Measurements from ENCODE around the gene RBFOX1.

Gene RBFOX1

GRCh38 chr16:7420843-7421242, 88.2 kb downstream of the RBFOX1 start:
- DNase-seq: no peak

DNA sequence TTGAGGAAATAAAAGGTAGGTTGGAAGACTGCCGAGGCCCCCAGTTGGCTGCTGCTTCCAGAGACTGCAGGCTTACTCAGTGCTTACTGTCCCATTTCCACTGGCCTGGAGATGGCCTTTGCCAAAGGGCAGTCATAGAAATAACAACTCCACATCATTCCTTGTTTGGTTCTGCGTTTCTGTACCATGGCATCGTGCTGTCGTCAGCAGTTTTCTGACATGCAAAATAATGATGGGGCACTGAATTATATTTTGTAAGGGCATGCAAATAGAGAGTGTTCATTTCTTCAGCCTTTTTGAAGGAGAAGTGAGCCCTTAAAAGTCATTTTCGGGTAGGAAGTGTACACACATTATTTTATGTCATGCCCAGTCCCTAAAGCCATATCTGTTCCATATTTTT, 88.9 kb downstream of the RBFOX1 start:
- no peak for DNase-seq

DNA sequence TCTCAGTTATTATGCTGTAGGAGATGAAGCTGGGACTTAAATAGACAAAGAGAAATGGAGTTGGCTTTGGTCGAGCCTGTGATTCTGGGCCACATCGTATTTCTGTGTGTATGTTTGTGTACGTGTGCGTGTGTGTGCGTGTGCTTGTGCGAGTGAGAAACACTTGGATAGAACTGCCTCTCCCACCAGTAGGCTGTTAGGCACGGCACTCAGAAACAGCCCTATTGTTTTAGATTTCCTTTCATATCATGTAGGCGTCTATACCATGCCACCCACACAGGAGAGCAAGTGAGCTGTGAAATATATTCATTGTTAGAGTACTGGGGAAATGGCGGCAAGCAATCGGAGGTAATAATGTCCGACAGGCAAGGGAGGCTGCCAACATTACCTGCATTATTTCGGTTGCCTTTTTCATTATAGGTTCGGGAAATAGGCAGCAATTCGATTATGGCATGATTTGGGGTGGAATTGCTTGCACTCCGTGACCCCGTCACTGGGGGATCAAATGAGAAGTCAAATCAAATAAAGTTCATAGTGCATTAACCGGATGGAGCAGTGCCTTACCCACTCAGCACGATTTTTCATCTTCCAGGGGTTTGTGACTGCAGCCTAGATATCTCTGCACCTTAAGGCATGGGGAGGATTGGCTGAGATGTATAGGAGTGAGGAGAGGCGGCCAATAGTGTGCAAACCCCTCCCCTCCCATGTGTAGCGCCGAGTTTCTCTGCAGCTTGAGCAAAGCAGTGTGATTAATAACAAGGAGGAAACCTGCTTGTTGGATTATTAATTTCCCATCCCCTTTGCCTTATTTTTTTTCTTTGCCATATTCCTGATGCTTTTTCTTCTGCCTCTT, 89.6 kb downstream of the RBFOX1 start:
- no peak for DNase-seq

GRCh38 chr16:7423434-7424044, 90.9 kb downstream of the RBFOX1 start:
- no peak for DNase-seq

- no peak for DNase-seq
These were observed 93.5 kb downstream of the RBFOX1 start for GRCh38 chr16:7426161-7426560.

- no peak for DNase-seq
These were observed 99.1 kb downstream of the RBFOX1 start for GRCh38 chr16:7431723-7432122.

DNA sequence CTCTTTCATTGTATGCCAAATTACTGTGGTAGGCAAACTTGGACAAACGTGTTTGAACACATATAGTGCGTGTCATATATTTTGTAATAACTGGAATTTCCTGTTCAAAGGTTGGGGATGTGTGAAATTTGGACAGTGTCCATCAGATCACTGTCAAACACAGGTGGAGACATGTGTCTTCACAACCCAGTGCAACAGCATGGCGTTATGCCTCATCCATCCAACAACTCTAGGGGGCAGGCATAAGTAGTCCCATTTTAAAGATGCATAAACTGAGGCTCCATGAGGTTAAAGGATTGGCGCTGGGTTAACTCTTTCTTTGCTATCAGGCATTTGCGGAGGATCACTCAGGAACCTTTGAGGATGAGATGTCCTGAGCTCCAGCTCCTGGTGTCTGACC, 103.7 kb downstream of the RBFOX1 start:
- no peak for DNase-seq

DNA sequence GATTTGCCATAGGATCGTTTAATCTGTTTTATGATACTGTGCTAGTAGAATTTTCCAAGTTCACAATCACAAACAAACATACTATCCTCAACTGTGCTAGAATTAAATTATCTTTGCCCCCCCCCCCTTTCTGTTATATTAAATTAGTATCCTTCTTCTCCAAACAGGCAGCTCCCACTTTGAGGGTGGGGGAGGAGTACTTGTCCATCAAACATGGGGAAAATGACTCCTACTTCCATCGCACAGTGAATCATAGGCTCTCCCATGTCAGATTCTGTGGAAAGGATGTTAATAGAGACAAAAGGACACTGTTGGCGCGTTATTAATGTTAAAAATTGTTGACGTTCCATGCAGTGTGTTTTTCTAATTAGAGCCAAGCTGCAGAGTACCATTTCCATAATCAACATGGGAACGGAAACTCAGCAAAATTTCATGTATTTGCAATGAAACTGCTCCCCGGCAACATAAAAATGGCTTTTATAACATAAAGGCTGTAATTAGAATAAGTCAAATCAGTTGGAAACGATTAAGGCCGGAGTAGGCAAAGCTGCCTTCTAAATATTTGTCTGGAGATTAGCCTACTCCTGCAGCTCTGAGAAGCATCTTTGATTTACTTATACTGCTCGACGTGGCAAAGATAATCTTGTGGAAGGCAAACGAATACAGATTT, 104.6 kb downstream of the RBFOX1 start:
- no peak for DNase-seq

DNA sequence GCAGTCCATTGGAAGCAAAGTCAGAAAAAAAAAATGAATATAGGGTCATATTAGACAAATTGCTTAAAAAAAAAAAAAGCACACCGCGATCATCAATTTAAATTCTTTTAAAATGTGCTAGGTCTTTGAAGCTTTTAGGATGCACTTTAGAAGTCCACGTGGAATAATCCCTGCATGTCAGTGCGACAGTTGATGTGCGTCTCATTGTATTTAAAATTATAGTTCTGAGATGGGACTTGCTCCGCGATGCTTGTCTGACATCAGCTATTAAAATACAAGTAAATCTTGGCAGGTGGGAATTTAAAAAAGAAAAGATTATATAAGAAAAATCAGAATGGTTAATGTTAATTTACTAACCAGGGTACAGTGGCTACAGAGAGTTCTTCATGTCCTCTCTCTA, 105.2 kb downstream of the RBFOX1 start:
- no peak for DNase-seq

- no peak for DNase-seq
These were observed 106.0 kb downstream of the RBFOX1 start for GRCh38 chr16:7438601-7439000.

GRCh38 chr16:7439518-7439917, 106.9 kb downstream of the RBFOX1 start:
- DNase-seq: no peak

DNA sequence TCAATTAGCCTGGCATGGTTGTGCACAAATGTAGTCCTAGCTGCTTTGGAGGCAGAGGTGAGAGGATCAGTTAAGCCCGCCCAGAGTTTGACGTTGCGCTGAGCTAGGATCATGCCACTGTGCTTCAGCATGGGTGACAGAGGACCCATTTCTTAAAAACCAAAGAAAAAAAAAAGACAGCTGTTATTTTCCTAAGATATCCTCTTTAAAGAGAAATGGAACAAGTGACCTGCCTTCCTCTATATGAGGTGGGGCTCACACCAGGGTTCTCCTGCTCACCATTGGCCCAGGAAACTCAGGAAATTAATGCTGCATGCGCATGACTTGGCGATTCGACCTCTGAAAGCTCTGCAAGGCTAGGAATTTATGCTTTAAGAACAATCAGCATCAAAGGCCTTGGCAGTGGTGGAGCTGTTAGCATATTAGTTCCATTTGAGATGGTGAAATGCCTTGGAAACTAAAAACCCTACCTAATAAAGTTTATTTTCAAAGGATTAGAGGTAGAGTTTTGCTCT, 108.3 kb downstream of the RBFOX1 start:
- DNase-seq: no peak

- DNase-seq: no peak
These were observed 109.4 kb downstream of the RBFOX1 start for GRCh38 chr16:7442050-7442449.

DNA sequence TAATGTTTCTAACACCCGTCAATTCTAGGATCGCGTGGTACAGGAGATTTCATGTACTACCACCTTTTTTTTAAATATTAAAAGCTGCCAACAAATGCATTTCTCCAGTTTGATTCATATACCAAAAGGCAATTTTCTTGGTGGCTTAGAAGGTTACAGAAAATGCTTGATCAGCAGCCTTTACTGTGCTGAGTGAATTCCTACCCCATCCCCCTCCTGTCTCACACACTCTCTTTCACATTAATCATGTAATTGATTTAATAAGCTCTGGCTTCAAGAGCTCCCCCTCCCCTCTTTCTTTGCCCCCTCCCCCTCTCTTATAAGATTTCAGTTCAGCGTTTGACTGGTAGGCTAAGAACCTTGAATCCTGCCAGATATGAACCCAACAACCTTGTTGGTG, 110.5 kb downstream of the RBFOX1 start:
- no peak for DNase-seq

DNA sequence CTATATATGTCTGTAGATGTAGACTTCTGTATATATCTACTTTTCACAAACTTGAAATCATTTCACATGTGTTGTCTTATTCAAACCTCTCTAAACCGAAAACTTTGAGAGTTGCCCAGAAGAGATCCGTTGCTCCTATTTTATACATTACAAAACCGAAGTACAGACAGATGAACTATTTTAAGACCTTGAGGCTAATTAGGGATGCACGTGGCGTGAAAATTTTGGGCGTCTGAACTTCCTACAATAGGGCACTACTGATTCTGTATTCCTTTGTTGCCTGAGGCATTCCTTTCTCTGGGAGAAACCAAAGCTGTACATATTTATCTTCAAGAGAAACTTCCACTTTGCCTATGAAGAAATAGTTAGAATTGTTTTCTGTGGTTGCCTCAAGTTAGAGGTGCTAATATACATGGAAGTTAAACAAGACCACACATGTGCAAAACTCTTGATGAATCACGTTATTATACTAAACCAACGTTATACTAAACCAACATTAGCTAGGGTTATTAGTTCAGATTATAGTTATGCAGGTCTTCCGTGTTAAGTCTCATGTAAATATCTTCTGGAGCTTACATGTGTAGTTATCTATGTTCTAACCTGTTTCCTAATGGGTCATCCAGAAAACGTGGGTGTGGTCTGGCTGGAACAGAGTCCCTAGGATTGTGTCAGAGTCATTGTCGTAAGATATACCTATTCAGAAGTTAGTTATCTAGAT, 111.2 kb downstream of the RBFOX1 start:
- DNase-seq: no peak

DNA sequence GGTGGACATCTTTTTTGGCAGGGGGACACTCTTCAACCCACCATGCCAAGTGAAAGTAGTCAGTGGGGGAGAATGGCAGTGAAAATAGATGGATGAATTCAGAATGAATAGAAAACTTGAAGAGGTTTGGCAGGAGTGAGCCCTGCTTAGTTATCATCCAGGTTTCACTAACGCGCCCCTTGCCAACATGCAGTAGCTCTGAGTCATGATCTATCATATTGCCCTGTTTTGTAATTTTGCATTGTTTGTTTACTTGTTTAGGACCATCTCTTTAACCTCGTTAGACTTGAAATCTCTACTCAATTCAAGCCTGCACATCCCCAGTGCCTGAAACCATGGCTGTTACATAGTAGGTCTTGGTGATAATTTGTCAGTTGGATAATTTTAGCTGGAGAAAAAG, 116.7 kb downstream of the RBFOX1 start:
- DNase-seq: no peak

DNA sequence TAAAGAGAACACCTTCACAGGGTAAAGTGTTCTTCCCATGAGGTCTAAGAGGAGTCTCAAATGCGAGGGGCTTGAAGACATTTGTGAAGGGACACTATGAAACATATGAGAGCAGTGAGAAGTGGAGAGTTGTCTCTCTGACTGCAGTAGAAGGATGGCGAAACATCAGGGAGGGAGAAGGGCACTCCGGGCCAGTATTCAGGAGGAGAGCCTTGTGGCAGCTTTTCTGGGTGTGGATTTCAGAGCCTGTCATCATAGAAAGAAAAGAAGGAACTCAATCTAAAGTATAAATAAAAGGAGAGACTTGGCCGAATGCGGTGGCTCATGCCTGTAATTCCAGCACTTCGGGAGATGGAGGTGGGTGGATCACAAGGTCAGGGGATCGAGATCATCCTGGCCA, 117.2 kb downstream of the RBFOX1 start:
- DNase-seq: no peak

DNA sequence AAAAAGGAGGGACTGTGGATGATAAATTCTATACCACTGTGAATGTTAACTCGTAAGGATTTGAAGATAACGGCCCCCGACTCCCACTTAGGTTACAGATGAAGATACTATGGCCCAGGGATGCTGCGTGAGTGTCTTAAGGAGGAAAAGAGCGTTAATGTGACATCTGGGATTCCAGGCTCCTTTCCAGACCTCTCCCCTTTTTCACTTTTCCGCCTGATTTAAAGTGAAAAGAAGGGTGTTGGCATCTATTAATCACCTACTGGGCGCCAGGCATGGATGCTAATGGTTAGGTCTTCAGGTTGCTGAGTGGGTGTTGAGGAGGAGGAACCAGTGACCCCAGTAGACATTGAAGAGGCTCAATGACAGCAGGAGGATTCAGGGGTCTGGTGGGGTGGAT, 117.8 kb downstream of the RBFOX1 start:
- no peak for DNase-seq

DNA sequence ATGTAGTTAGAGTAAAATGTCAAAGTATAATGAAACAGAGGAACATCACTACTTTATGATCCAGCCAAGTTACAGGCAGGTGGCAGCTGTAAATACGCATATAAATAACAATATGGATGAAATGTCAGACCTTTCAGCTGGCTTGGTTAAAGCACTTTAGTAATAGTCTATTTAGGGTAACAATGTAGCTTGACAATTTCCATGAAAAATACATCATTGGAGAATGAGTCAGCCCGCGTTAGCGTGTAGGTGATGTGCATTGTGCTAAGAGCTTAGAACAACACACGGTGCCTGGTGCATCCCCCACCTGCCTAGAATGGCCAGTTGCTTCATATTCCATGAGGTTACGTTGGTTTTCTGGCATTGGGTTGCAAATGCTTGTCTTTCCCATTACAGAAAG, 119.4 kb downstream of the RBFOX1 start:
- DNase-seq: no peak

GRCh38 chr16:7456211-7456610, 123.6 kb downstream of the RBFOX1 start:
- DNase-seq: no peak

- DNase-seq: no peak
These were observed 125.5 kb downstream of the RBFOX1 start for GRCh38 chr16:7458144-7458543.

DNA sequence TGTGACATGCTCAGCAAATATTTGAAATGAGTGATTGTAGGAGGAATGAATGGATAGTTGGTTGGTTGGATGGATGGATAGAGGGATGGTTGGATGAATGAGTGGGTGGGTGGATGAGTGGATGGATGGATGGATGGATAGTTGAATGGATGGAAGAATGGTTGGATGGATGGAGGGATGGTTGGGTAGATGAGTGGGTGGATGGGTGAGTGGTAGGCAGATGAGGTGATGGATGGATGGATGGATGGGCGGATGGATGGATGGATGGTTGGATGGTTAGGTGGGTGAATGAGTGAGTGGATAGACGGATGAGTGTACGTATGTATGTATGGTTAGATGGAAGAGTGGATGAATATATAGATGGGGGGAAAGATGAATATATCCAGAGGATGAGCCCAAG, 137.7 kb downstream of the RBFOX1 start:
- DNase-seq: no peak

GRCh38 chr16:7471268-7471667, 138.6 kb downstream of the RBFOX1 start:
- DNase-seq: no peak
